Keratinocyte (primary cell): Measurements from ENCODE around the gene HES2. TPM values are rescaled to one million over a fixed set of nuclear protein-coding genes. Genes with fewer than 3 reads are reported as not detected.
A peak's percentile ranks its signal among the peaks of the same experiment; 100 is the strongest.
"Not testable (repeated sequence)": the region's sequence is repeated elsewhere in the genome, so short reads cannot be mapped to it uniquely, and the experiment has no call there.

Source experiments
- DNase-seq: peaks from one replicate; pipeline ENCODE4 v3.0.0-alpha.2; 2011; ENCODE audit warnings: low read depth, missing footprints, low spot score
- FAIRE-seq: peaks from 2 replicates; lab custom pipeline; 2011; peaks lifted over from hg19 to GRCh38; lab: Jason Lieb, UNC
- H2AFZ ChIP-seq: 2 replicates; pipeline ENCODE4 v1.6.0; 2012; ENCODE audit warnings: low read length, control low read depth, inconsistent platforms; ENCODE audit not compliant: control insufficient read depth
- H3K27ac ChIP-seq: 2 replicates; pipeline ENCODE4 v1.5.1; 2011; ENCODE audit warnings: low read length; ENCODE audit not compliant: control insufficient read depth, insufficient read depth
- H3K27me3 ChIP-seq: 3 replicates; pipeline ENCODE4 v1.6.0; 2011; ENCODE audit warnings: low read length; ENCODE audit not compliant: control insufficient read depth, insufficient read depth; ENCODE audit errors: extremely low read depth
- H3K36me3 ChIP-seq, 2 experiments: 2 replicates in 1 of 2; 3 replicates in 1 of 2; pipeline ENCODE4 v1.5.1; 2011; ENCODE audit warnings: low read length in 2 of 2, mild to moderate bottlenecking in 1 of 2; ENCODE audit not compliant: control insufficient read depth in 2 of 2, insufficient read depth in 2 of 2; ENCODE audit errors: extremely low read depth in 1 of 2
- H3K4me1 ChIP-seq: 3 replicates; pipeline ENCODE4 v1.5.1; 2011; ENCODE audit warnings: low read length; ENCODE audit not compliant: control insufficient read depth, insufficient read depth; ENCODE audit errors: extremely low read depth
- H3K4me2 ChIP-seq: 3 replicates; pipeline ENCODE4 v1.6.0; 2011; ENCODE audit warnings: low read depth, low read length; ENCODE audit not compliant: control insufficient read depth, insufficient read depth; ENCODE audit errors: extremely low read depth
- H3K4me3 ChIP-seq, 3 experiments: fragments of 200-600 bp in 1 of 3; sonication (generic) in 1 of 3; 2 replicates in 2 of 3; 3 replicates in 1 of 3; pipeline ENCODE4 v1.5.1; 2011 to 2016; ENCODE audit warnings: low read length in 3 of 3, mild to moderate bottlenecking in 3 of 3, control low read depth in 2 of 3, inconsistent platforms in 1 of 3, low read depth in 1 of 3, mixed read lengths in 1 of 3, mixed run types in 1 of 3, moderate library complexity in 1 of 3; ENCODE audit not compliant: control insufficient read depth in 2 of 3, insufficient read depth in 2 of 3; ENCODE audit errors: extremely low read depth in 1 of 3
- H3K79me2 ChIP-seq: 2 replicates; pipeline ENCODE4 v1.6.0; 2012; ENCODE audit warnings: low read length; ENCODE audit not compliant: control insufficient read depth, insufficient read depth
- H3K9ac ChIP-seq: 3 replicates; pipeline ENCODE4 v1.6.0; 2011; ENCODE audit warnings: low read length; ENCODE audit not compliant: control insufficient read depth, insufficient read depth; ENCODE audit errors: extremely low read depth
- H3K9me1 ChIP-seq: 3 replicates; pipeline ENCODE4 v1.6.0; 2011; ENCODE audit warnings: low read length; ENCODE audit not compliant: control insufficient read depth, insufficient read depth; ENCODE audit errors: extremely low read depth
- H3K9me3 ChIP-seq: 2 replicates; pipeline ENCODE4 v1.5.1; 2012; ENCODE audit warnings: low read depth, low read length; ENCODE audit not compliant: control insufficient read depth
- H4K20me1 ChIP-seq: 3 replicates; pipeline ENCODE4 v1.6.0; 2011; ENCODE audit warnings: low read length; ENCODE audit not compliant: control insufficient read depth, insufficient read depth; ENCODE audit errors: extremely low read depth
- CTCF ChIP-seq, 3 experiments: IDR thresholded peaks in 1 of 3; conservative IDR thresholded peaks in 1 of 3; optimal IDR thresholded peaks in 1 of 3; 2 replicates in 2 of 3; 3 replicates in 1 of 3; pipeline versions ENCODE3 to v1.5.1; 2011; ENCODE audit warnings: low read length in 3 of 3, mild to moderate bottlenecking in 3 of 3, moderate library complexity in 2 of 3, control low read depth in 1 of 3, inconsistent platforms in 1 of 3; ENCODE audit not compliant: insufficient read depth in 2 of 3; ENCODE audit errors: extremely low read depth in 1 of 3
- EZH2 ChIP-seq: IDR thresholded peaks from one replicate; pipeline ENCODE4 v1.6.1; 2012; ENCODE audit warnings: inconsistent platforms, mild to moderate bottlenecking, low read length, moderate library complexity
- dilution Hi-C: fragments of 300-500 bp; cut with MboI; formaldehyde crosslinking; loops from one replicate; pipeline ENCODE4 v1.7.0; 2020; ENCODE audit warnings: low sequenced_read_pairs; ENCODE audit not compliant: extremely low pct_ligation_motif_present
- polyA plus RNA-seq, 5 experiments: library from polyadenylated mRNA; depleted of rRNA in 3 of 5; stranded (reverse) in 3 of 5; stranded (forward) in 1 of 5; unstranded in 1 of 5; fragments of >200 nt; gene quantifications; 1 replicate in 1 of 5; 2 replicates in 3 of 5; 3 replicates in 1 of 5; pipeline versions ENCODE4 v1.2.1 to v1.2.3, GENCODE V29; 2011 to 2012; ENCODE audit warnings: missing spikeins in 2 of 5, low read depth in 1 of 5, low replicate concordance in 1 of 5

The HES2 gene
- polyA plus RNA-seq, 1 donor (not counting 4 experiments of a cell fraction or from before 2014, with no cell fraction given) = 30.1 TPM

GRCh38 chr1:6437012-6437700, 17.4 kb upstream of the HES2 start:
- H3K9me3 ChIP-seq, H3K27ac ChIP-seq, dilution Hi-C loops, FAIRE-seq, H3K4me3 ChIP-seq, H3K4me2 ChIP-seq, H4K20me1 ChIP-seq, H3K27me3 ChIP-seq, H3K36me3 ChIP-seq, H3K9me1 ChIP-seq, H3K9ac ChIP-seq, H3K79me2 ChIP-seq, H3K4me1 ChIP-seq, DNase-seq, H2AFZ ChIP-seq: not testable (repeated sequence)
- peak; percentile 24 to 75 (median 30) for TF ChIP-seq CTCF (optimal IDR thresholded peaks at IDR 0.05 in 1 of 3, IDR thresholded peaks at IDR 0.05 in 1 of 3, conservative IDR thresholded peaks at IDR 0.05 in 1 of 3; ENCODE audit: extremely low read depth in 1 of 3, insufficient read depth in 2 of 3, low read length in 3 of 3)

GRCh38 chr1:6436277-6436676, 16.6 kb upstream of the HES2 start:
- FAIRE-seq, H3K9me1 ChIP-seq, dilution Hi-C loops: not testable (repeated sequence)

GRCh38 chr1:6435547-6435946, 15.8 kb upstream of the HES2 start:
- DNase-seq = no peak
- dilution Hi-C loops = no loop called here
- Histone ChIP-seq H2AFZ (no peak overlapping the region), H3K27me3 (peaks cover 8% of the 10 kb centered on the region), H3K9me3 (no peaks in the 10 kb centered on the region), H3K9me1 (no peaks in the 10 kb centered on the region), H3K9ac (no peak overlapping the region), H4K20me1 (no peaks in the 10 kb centered on the region), H3K4me3 (no peak overlapping the region), H3K79me2 (no peaks in the 10 kb centered on the region), H3K27ac (no peak overlapping the region), H3K4me2 (no peak overlapping the region), H3K36me3 (no peaks in the 10 kb centered on the region), H3K4me1 (no peaks in the 10 kb centered on the region)
- TF ChIP-seq EZH2 (no peak), CTCF (optimal IDR thresholded peaks at IDR 0.05 in 1 of 3, IDR thresholded peaks at IDR 0.05 in 1 of 3, conservative IDR thresholded peaks at IDR 0.05 in 1 of 3; ENCODE audit: extremely low read depth in 1 of 3, insufficient read depth in 2 of 3, low read length in 3 of 3) (no peak)
- FAIRE-seq = no peak

More at GRCh38 chr1:6436277-6436676, 16.6 kb upstream of the HES2 start:
- H3K36me3 ChIP-seq, H3K4me3 ChIP-seq, H2AFZ ChIP-seq, H3K4me1 ChIP-seq, DNase-seq, H3K4me2 ChIP-seq, H3K9me3 ChIP-seq, H4K20me1 ChIP-seq, H3K79me2 ChIP-seq, H3K27me3 ChIP-seq, H3K27ac ChIP-seq, H3K9ac ChIP-seq: not testable (repeated sequence)
